HepG2 (cell line): ENCODE results near the gene PKLR. TPM values are rescaled to one million over a fixed set of nuclear protein-coding genes. Genes with fewer than 3 reads are reported as not detected.

ENCODE experiments used
- AGO2 ChIP-seq: fragments of 200-400 bp; formaldehyde crosslinking; optimal IDR thresholded peaks from 2 replicates; pipeline ENCODE3; 2017; ENCODE audit warnings: mild to moderate bottlenecking, low read depth, low read length, moderate library complexity
- FOXJ3 ChIP-seq: sonication (generic); formaldehyde crosslinking; IDR thresholded peaks from 2 replicates; pipeline ENCODE4 v1.4.0; 2020; ENCODE audit warnings: missing genetic modification reagents, mild to moderate bottlenecking, borderline replicate concordance
- HNF4G ChIP-seq, 2 experiments: sonication (generic) in 1 of 2; formaldehyde crosslinking in 1 of 2; IDR thresholded peaks; 2 replicates each; pipeline versions ENCODE4 v1.4.0 to v1.6.1; 2011 to 2020; ENCODE audit warnings: borderline replicate concordance in 2 of 2, low read depth in 2 of 2, mild to moderate bottlenecking in 2 of 2, low read length in 1 of 2, missing genetic modification reagents in 1 of 2, moderate library complexity in 1 of 2
- IKZF1 ChIP-seq: fragments of 450-650 bp; IDR thresholded peaks from 2 replicates; pipeline ENCODE4 v1.7.1; 2016
- JDP2 ChIP-seq: sonication (generic); formaldehyde crosslinking; IDR thresholded peaks from 2 replicates; pipeline ENCODE4 v1.8.1; 2022; ENCODE audit warnings: missing genetic modification reagents, borderline replicate concordance
- LCORL ChIP-seq, 2 experiments: fragments of 450-650 bp in 1 of 2; sonication (generic) in 1 of 2; formaldehyde crosslinking in 1 of 2; IDR thresholded peaks; 2 replicates each; pipeline versions ENCODE4 v1.5.0 to v1.6.1; 2017 to 2020; ENCODE audit warnings: antibody characterized with exemption in 1 of 2, missing genetic modification reagents in 1 of 2
- MATR3 ChIP-seq: sonication (generic); formaldehyde crosslinking; IDR thresholded peaks from 2 replicates; pipeline ENCODE4 v1.4.0; 2020; ENCODE audit warnings: missing genetic modification reagents
- MED1 ChIP-seq: sonication (generic); formaldehyde crosslinking; IDR thresholded peaks from 2 replicates; pipeline ENCODE4 v1.4.0; 2020; ENCODE audit warnings: missing genetic modification reagents
- PAWR ChIP-seq: sonication (generic); formaldehyde crosslinking; IDR thresholded peaks from 2 replicates; pipeline ENCODE4 v1.4.0; 2020; ENCODE audit warnings: missing genetic modification reagents, mild to moderate bottlenecking, borderline replicate concordance
- PHF21A ChIP-seq: sonication (generic); formaldehyde crosslinking; IDR thresholded peaks from 2 replicates; pipeline ENCODE4 v1.5.0; 2020; ENCODE audit warnings: mild to moderate bottlenecking, missing genetic modification reagents
- ZBTB20 ChIP-seq: sonication (generic); formaldehyde crosslinking; IDR thresholded peaks from 2 replicates; pipeline ENCODE4 v1.8.1; 2023; ENCODE audit warnings: missing genetic modification reagents, low read depth, mild to moderate bottlenecking, borderline replicate concordance
- ZFP36L2 ChIP-seq: sonication (generic); formaldehyde crosslinking; IDR thresholded peaks from 2 replicates; pipeline ENCODE4 v1.4.0; 2020; ENCODE audit warnings: missing genetic modification reagents
- ZFY ChIP-seq: sonication (generic); formaldehyde crosslinking; IDR thresholded peaks from 2 replicates; pipeline ENCODE4 v1.4.0; 2020; ENCODE audit warnings: missing genetic modification reagents
- ZNF552 ChIP-seq: sonication (generic); formaldehyde crosslinking; IDR thresholded peaks from 2 replicates; pipeline ENCODE4 v1.9.0; 2022; ENCODE audit warnings: missing genetic modification reagents, mild to moderate bottlenecking, borderline replicate concordance
- ZNF672 ChIP-seq: sonication (generic); formaldehyde crosslinking; IDR thresholded peaks from 2 replicates; pipeline ENCODE4 v1.8.1; 2022; ENCODE audit warnings: missing genetic modification reagents
- polyA plus RNA-seq, 8 experiments: library from polyadenylated mRNA; depleted of rRNA in 3 of 8; stranded (reverse) in 7 of 8; unstranded in 1 of 8; fragments of >200 nt; fragmentation: Illumina TruSeq in 4 of 8; extraction: Trizol in 4 of 8; gene quantifications; 2 replicates each; pipeline versions ENCODE4 v1.2.1 to v1.2.3, GENCODE V29; 2011 to 2016; ENCODE audit warnings: low read depth in 4 of 8, missing spikeins in 1 of 8, mixed read lengths in 1 of 8; ENCODE audit not compliant: insufficient read depth in 1 of 8
- total RNA-seq, 5 experiments: library from RNA; depleted of rRNA; stranded (reverse); fragments of >200 nt; fragmentation: Illumina TruSeq; extraction: Trizol; gene quantifications; 2 replicates each; pipeline ENCODE4 v1.2.3, GENCODE V29; 2016; ENCODE audit warnings: low read depth in 1 of 5
- TF ChIP-seq, protein P1 (sequence below), 2 experiments: sonication (generic) in 1 of 2; formaldehyde crosslinking in 1 of 2; IDR thresholded peaks; 2 replicates each; pipeline versions ENCODE4 v1.6.1 to v1.9.0; 2014 to 2022; ENCODE audit warnings: antibody characterized with exemption in 1 of 2, borderline replicate concordance in 1 of 2, inconsistent platforms in 1 of 2, low read depth in 1 of 2, missing genetic modification reagents in 1 of 2
- TF ChIP-seq, protein P2 (sequence below): sonication (generic); formaldehyde crosslinking; IDR thresholded peaks from 2 replicates; pipeline ENCODE4 v1.4.0; 2020; ENCODE audit warnings: missing genetic modification reagents, borderline replicate concordance

PKLR gene
- total and polyA plus RNA-seq, 2 of the 13 experiments (the other 11 are each of a cell fraction or from before 2014, with no cell fraction given) = 10.3 to 29.3 TPM

DNA sequence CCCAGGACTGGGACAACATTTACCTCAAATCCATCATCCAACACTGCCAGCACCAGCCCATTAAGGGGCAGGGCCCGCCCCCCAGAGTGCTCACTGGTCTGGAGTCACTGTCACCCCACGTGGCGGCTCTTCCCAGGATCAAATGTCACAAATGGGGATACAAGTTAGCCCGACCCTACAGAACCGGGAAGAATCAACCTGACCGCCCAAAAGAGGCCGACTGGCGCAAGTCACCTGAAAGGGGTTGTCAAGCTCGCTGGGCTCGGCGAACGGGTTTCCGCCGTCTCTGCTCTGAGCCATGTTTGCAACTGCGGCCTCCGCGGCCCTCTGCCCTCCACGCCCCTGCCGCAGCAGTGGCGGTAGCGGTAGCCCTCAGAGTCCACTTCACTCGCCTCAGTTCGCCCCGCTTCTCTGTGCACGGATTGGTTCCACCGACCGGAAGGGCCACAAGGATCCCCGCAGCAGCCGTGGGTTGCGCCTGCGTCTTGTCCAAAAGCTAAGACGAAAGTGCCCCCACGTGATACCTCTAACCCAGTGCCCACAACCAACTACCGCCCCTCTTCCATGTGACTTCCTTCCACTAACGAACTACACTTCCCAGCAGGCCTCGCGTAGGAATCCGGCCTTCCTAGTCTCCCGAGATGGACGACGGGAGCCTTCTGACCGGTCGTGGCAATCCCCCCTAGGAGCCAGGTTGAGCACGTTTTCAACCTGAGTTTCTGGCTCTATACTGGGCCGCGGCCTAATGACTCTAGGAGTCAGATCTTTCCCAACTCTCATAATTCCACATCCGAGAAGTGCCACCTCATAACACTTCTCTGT is 39.2 kb downstream of the PKLR start, which contains the start of gene SCAMP3 (continued):
- TF ChIP-seq, protein P1, sequence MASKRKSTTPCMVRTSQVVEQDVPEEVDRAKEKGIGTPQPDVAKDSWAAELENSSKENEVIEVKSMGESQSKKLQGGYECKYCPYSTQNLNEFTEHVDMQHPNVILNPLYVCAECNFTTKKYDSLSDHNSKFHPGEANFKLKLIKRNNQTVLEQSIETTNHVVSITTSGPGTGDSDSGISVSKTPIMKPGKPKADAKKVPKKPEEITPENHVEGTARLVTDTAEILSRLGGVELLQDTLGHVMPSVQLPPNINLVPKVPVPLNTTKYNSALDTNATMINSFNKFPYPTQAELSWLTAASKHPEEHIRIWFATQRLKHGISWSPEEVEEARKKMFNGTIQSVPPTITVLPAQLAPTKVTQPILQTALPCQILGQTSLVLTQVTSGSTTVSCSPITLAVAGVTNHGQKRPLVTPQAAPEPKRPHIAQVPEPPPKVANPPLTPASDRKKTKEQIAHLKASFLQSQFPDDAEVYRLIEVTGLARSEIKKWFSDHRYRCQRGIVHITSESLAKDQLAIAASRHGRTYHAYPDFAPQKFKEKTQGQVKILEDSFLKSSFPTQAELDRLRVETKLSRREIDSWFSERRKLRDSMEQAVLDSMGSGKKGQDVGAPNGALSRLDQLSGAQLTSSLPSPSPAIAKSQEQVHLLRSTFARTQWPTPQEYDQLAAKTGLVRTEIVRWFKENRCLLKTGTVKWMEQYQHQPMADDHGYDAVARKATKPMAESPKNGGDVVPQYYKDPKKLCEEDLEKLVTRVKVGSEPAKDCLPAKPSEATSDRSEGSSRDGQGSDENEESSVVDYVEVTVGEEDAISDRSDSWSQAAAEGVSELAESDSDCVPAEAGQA (IDR thresholded peaks at IDR 0.05; ENCODE audit: low read depth) = peak; percentile 22; the same call in 1 of the 2 replicates
- TF ChIP-seq, protein P1 (CRISPR knock-in tag; IDR thresholded peaks at IDR 0.05; ENCODE audit: borderline replicate concordance) = no peak
- TF ChIP-seq AGO2 = peak; percentile 100
- TF ChIP-seq ZNF552 (CRISPR knock-in tag) = peak; percentile 83; the same call in 1 of the 2 replicates
- TF ChIP-seq ZNF672 (CRISPR knock-in tag) = peak; percentile 80; the same call in 1 of the 2 replicates
- peak; percentile 92 for TF ChIP-seq ZFY (CRISPR knock-in tag)
- TF ChIP-seq, protein P2, sequence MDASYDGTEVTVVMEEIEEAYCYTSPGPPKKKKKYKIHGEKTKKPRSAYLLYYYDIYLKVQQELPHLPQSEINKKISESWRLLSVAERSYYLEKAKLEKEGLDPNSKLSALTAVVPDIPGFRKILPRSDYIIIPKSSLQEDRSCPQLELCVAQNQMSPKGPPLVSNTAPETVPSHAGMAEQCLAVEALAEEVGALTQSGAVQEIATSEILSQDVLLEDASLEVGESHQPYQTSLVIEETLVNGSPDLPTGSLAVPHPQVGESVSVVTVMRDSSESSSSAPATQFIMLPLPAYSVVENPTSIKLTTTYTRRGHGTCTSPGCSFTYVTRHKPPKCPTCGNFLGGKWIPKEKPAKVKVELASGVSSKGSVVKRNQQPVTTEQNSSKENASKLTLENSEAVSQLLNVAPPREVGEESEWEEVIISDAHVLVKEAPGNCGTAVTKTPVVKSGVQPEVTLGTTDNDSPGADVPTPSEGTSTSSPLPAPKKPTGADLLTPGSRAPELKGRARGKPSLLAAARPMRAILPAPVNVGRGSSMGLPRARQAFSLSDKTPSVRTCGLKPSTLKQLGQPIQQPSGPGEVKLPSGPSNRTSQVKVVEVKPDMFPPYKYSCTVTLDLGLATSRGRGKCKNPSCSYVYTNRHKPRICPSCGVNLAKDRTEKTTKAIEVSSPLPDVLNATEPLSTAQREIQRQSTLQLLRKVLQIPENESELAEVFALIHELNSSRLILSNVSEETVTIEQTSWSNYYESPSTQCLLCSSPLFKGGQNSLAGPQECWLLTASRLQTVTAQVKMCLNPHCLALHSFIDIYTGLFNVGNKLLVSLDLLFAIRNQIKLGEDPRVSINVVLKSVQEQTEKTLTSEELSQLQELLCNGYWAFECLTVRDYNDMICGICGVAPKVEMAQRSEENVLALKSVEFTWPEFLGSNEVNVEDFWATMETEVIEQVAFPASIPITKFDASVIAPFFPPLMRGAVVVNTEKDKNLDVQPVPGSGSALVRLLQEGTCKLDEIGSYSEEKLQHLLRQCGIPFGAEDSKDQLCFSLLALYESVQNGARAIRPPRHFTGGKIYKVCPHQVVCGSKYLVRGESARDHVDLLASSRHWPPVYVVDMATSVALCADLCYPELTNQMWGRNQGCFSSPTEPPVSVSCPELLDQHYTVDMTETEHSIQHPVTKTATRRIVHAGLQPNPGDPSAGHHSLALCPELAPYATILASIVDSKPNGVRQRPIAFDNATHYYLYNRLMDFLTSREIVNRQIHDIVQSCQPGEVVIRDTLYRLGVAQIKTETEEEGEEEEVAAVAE = peak; percentile 87; the same call in 1 of the 2 replicates
- no peak for TF ChIP-seq HNF4G (IDR thresholded peaks at IDR 0.05; ENCODE audit: borderline replicate concordance, low read depth, low read length)
- no peak; the same call in 1 of the 2 replicates for TF ChIP-seq HNF4G (CRISPR knock-in tag; IDR thresholded peaks at IDR 0.05; ENCODE audit: borderline replicate concordance, low read depth)
- peak; percentile 67; the same call in 1 of the 2 replicates for TF ChIP-seq ZBTB20 (CRISPR knock-in tag)
- TF ChIP-seq MATR3 (CRISPR knock-in tag) = no peak
- peak; percentile 54; the same call in 1 of the 2 replicates for TF ChIP-seq FOXJ3
- TF ChIP-seq ZFP36L2 (CRISPR knock-in tag) = 0 out of 2 replicates have a peak, but pooled peaks have one; percentile 79
- peak; percentile 70; the same call in 1 of the 2 replicates for TF ChIP-seq PHF21A
- peak; percentile 36; the same call in 1 of the 2 replicates for TF ChIP-seq MED1
- TF ChIP-seq JDP2 (CRISPR knock-in tag) = no peak
- no peak for TF ChIP-seq PAWR (CRISPR knock-in tag)
- TF ChIP-seq LCORL (IDR thresholded peaks at IDR 0.05) = no peak
- no peak; the same call in 1 of the 2 replicates for TF ChIP-seq LCORL (CRISPR knock-in tag; IDR thresholded peaks at IDR 0.05)
- no peak for TF ChIP-seq IKZF1
